HG03064 (cell line): ENCODE results near the gene YPEL1.
"Not testable (repeated sequence)": the region's sequence is repeated elsewhere in the genome, so short reads cannot be mapped to it uniquely, and the experiment has no call there.

Source experiments
- ATAC-seq: cut with Tn5 transposase; IDR thresholded peaks from one replicate; pipeline ENCODE4 v1.9.1; 2021; ENCODE audit warnings: low read depth; ENCODE audit not compliant: unreplicated experiment

YPEL1 gene

GRCh38 chr22:21724496-21724895 lies 11.1 kb downstream of the YPEL1 start:
- ATAC-seq: not testable (repeated sequence)

- not testable (repeated sequence) for ATAC-seq
These were observed 14.3 kb downstream of the YPEL1 start for GRCh38 chr22:21721195-21721852.

- ATAC-seq: not testable (repeated sequence)
These were observed 15.3 kb downstream of the YPEL1 start for GRCh38 chr22:21720191-21720859.

- ATAC-seq: no peak
These were observed 16.6 kb downstream of the YPEL1 start for GRCh38 chr22:21719024-21719423.

- no peak for ATAC-seq
These were observed 17.1 kb downstream of the YPEL1 start for GRCh38 chr22:21718499-21718898.

GRCh38 chr22:21716395-21717122 lies 19.0 kb downstream of the YPEL1 start:
- not testable (repeated sequence) for ATAC-seq

GRCh38 chr22:21714786-21715185 lies 20.8 kb downstream of the YPEL1 start:
- no peak for ATAC-seq

GRCh38 chr22:21714059-21714770 lies 21.4 kb downstream of the YPEL1 start:
- no peak for ATAC-seq

GRCh38 chr22:21713428-21714058 lies 22.1 kb downstream of the YPEL1 start:
- ATAC-seq: no peak

GRCh38 chr22:21712751-21713427 lies 22.7 kb downstream of the YPEL1 start:
- ATAC-seq: no peak

GRCh38 chr22:21711851-21712250 lies 23.7 kb downstream of the YPEL1 start:
- no peak for ATAC-seq

GRCh38 chr22:21710156-21710555 lies 25.4 kb downstream of the YPEL1 start:
- ATAC-seq: no peak

- no peak for ATAC-seq
These were observed 25.9 kb downstream of the YPEL1 start for GRCh38 chr22:21709688-21710087.

- ATAC-seq: no peak
These were observed 26.6 kb downstream of the YPEL1 start for GRCh38 chr22:21708960-21709359.

GRCh38 chr22:21707677-21708076 lies 27.9 kb downstream of the YPEL1 start:
- no peak for ATAC-seq

GRCh38 chr22:21703684-21704316 lies 31.8 kb downstream of the YPEL1 start:
- ATAC-seq: no peak

- no peak for ATAC-seq
These were observed 32.6 kb downstream of the YPEL1 start for GRCh38 chr22:21702700-21703683.

GRCh38 chr22:21702094-21702493 lies 33.5 kb downstream of the YPEL1 start:
- ATAC-seq: no peak
